ENCODE results near the gene MON2. TPM values are rescaled to one million over a fixed set of nuclear protein-coding genes. Genes with fewer than 3 reads are reported as not detected.
"Not testable (repeated sequence)": the region's sequence is repeated elsewhere in the genome, so short reads cannot be mapped to it uniquely, and the experiment has no call there.

The MON2 gene
- total RNA-seq, 1 experiment from 2014 or later, result 17.4 TPM

GRCh38 chr12:62542814-62543213 lies 76.2 kb downstream of the MON2 start:
- no peak for DNase-seq (ENCODE audit: low read depth in 1 of 2, low spot score in 2 of 2)
- Histone ChIP-seq H3K4me1 (replicated peaks) (no peaks in the 10 kb centered on the region), H3K9me3 (replicated peaks) (no peaks in the 10 kb centered on the region), H3K27ac (no peak overlapping the region), H3K27me3 (replicated peaks) (no peaks in the 10 kb centered on the region), H3K4me3 (no peak overlapping the region), H3K36me3 (peaks cover 36% of the 10 kb centered on the region)

DNA sequence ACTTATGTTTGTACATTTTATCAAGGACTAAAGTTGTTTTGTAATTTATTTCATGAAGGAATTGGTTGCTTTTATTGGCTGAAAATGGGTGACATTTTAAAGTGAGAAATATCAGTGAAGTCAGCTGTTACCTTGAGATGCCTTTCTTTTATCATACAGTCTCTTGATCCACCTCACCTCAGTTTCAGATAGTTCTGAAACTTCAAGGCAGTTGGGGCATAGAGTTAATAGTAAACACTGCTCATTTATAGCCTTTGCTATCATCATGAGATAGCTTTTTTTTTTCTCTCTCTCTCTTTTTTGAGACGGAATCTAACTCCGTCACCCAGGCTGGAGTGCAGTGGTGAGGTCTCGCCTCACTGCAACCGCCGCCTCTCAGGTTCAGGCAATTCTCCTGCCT lies 76.7 kb downstream of the MON2 start:
- Histone ChIP-seq H3K27ac (no peak overlapping the region), H3K4me1 (replicated peaks) (no peaks in the 10 kb centered on the region), H3K4me3 (no peak overlapping the region), H3K27me3 (replicated peaks) (no peaks in the 10 kb centered on the region), H3K36me3 (peaks cover 36% of the 10 kb centered on the region), H3K9me3 (replicated peaks) (no peaks in the 10 kb centered on the region)
- no peak for DNase-seq (ENCODE audit: low read depth in 1 of 2, low spot score in 2 of 2)

DNA sequence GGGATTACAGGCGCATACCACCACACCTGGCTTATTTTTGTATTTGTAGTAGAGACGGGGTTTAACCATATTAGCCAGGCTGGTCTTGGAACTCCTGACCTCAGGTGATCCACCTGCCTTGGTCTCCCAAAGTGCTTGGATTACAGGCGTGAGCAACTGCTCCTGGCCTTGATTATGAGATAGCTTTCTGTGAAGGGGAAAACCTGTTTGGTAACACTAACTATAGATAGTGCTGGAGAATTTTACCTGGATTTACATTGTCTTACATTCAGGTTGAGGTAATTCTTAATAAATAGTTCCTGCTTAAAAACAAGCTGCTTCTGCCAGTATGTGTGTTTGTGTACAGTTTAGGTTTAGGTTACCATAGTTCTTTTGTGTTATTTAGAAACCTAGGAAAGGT lies 77.1 kb downstream of the MON2 start:
- peaks cover 34% of the 10 kb centered on the region for H3K36me3 ChIP-seq
- no peaks in the 10 kb centered on the region for H3K9me3 ChIP-seq (replicated peaks)
- H3K4me3 ChIP-seq, result no peak overlapping the region
- H3K4me1 ChIP-seq (replicated peaks), result no peaks in the 10 kb centered on the region
- H3K27ac ChIP-seq, result no peak overlapping the region
- no peak for DNase-seq (ENCODE audit: low read depth in 1 of 2, low spot score in 2 of 2)
- H3K27me3 ChIP-seq (replicated peaks), result no peaks in the 10 kb centered on the region

GRCh38 chr12:62552906-62553556 lies 86.4 kb downstream of the MON2 start:
- H3K4me3 ChIP-seq, result no peak overlapping the region
- H3K4me1 ChIP-seq (replicated peaks), result no peaks in the 10 kb centered on the region
- peaks cover 40% of the 10 kb centered on the region for H3K36me3 ChIP-seq
- no peak overlapping the region for H3K27ac ChIP-seq
- no peaks in the 10 kb centered on the region for H3K27me3 ChIP-seq (replicated peaks)
- H3K9me3 ChIP-seq (replicated peaks), result no peaks in the 10 kb centered on the region
- DNase-seq (ENCODE audit: low read depth in 1 of 2, low spot score in 2 of 2), result no peak

- not testable (repeated sequence) for H3K27me3 ChIP-seq (replicated peaks); DNase-seq (ENCODE audit: low read depth in 1 of 2, low spot score in 2 of 2); H3K9me3 ChIP-seq (replicated peaks); H3K4me3 ChIP-seq; H3K27ac ChIP-seq; H3K4me1 ChIP-seq (replicated peaks)
- H3K36me3 ChIP-seq, result peaks cover 34% of the 10 kb centered on the region
These were observed 92.7 kb downstream of the MON2 start for GRCh38 chr12:62559366-62559765.

GRCh38 chr12:62562846-62563245 lies 96.2 kb downstream of the MON2 start:
- no peaks in the 10 kb centered on the region for H3K27me3 ChIP-seq (replicated peaks)
- no peak overlapping the region for H3K27ac ChIP-seq
- H3K4me3 ChIP-seq, result no peak overlapping the region
- no peak for DNase-seq (ENCODE audit: low read depth in 1 of 2, low spot score in 2 of 2)
- no peaks in the 10 kb centered on the region for H3K9me3 ChIP-seq (replicated peaks)
- no peaks in the 10 kb centered on the region for H3K4me1 ChIP-seq (replicated peaks)
- H3K36me3 ChIP-seq, result peaks cover 32% of the 10 kb centered on the region

DNA sequence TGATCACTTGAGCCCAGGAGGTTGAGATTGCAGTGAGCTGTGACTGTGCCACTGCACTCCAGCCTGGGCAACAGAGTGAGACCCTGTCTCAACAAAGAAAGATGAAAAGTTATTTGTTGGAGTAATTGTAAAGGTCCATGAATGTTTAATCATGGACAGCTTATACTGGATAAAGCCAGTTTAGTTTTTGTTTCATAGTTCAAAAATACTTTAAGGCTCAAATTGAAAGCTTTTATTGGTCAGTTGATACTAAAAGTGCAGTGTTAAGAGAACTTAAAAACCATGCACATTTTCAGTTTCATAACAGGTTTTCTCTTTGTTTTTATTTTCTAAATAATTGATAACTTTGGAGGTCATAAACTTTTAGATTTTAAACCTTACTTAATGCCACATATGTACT lies 108.4 kb downstream of the MON2 start:
- Histone ChIP-seq H3K36me3 (peaks cover 17% of the 10 kb centered on the region), H3K4me3 (no peak overlapping the region), H3K4me1 (replicated peaks) (no peaks in the 10 kb centered on the region), H3K9me3 (replicated peaks) (no peaks in the 10 kb centered on the region), H3K27me3 (replicated peaks) (no peaks in the 10 kb centered on the region), H3K27ac (no peak overlapping the region)
- DNase-seq (ENCODE audit: low read depth in 1 of 2, low spot score in 2 of 2), result no peak

DNA sequence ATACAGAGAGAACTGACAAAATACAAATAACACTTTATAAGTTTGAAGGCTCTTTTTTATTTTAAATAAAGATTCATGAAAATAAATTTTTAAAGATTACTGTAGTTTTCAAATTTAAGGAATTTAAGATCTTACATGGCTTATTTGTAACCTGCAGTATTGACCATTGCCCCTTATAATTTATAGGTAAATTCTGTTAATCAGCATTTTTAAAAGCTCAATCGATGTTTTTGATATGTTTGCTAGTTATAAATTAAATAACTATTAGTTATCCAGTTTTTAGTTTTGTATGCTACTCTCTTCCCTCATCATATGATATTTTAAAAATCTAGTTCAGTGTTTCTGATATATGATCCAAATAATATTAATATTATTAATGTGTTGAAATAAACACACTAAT lies 109.9 kb downstream of the MON2 start:
- Histone ChIP-seq H3K9me3 (replicated peaks) (no peaks in the 10 kb centered on the region), H3K4me3 (no peak overlapping the region)

DNA sequence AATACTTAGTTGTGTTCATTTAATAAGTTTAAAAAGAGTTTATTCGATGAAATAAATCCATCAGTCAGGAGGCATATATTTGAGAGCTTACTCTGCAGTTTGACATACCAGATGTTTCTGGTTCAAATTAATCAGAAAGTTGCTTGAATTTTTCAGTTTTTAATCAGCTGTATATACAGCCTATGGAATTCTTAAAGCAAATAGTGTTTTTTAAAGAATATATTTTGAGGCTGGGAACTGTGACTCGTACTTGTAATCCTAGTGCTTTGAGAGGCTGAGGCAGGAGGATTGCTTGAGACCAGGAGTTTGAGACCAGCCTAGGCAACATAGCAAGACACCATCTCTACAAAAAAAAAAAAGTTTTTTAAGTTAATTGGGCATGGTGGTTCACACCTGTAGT lies 112.1 kb downstream of the MON2 start:
- no peak overlapping the region for H3K27ac ChIP-seq
- no peaks in the 10 kb centered on the region for H3K9me3 ChIP-seq (replicated peaks)
- no peak for DNase-seq (ENCODE audit: low read depth in 1 of 2, low spot score in 2 of 2)
- no peaks in the 10 kb centered on the region for H3K4me1 ChIP-seq (replicated peaks)
- H3K27me3 ChIP-seq (replicated peaks), result no peaks in the 10 kb centered on the region
- no peak overlapping the region for H3K4me3 ChIP-seq
- peaks cover 7% of the 10 kb centered on the region for H3K36me3 ChIP-seq

More for the DNA sequence above, 109.9 kb downstream of the MON2 start:
- Histone ChIP-seq H3K27ac (no peak overlapping the region), H3K36me3 (peaks cover 9% of the 10 kb centered on the region), H3K27me3 (replicated peaks) (no peaks in the 10 kb centered on the region), H3K4me1 (replicated peaks) (no peaks in the 10 kb centered on the region)
- DNase-seq (ENCODE audit: low read depth in 1 of 2, low spot score in 2 of 2), result no peak

DNA sequence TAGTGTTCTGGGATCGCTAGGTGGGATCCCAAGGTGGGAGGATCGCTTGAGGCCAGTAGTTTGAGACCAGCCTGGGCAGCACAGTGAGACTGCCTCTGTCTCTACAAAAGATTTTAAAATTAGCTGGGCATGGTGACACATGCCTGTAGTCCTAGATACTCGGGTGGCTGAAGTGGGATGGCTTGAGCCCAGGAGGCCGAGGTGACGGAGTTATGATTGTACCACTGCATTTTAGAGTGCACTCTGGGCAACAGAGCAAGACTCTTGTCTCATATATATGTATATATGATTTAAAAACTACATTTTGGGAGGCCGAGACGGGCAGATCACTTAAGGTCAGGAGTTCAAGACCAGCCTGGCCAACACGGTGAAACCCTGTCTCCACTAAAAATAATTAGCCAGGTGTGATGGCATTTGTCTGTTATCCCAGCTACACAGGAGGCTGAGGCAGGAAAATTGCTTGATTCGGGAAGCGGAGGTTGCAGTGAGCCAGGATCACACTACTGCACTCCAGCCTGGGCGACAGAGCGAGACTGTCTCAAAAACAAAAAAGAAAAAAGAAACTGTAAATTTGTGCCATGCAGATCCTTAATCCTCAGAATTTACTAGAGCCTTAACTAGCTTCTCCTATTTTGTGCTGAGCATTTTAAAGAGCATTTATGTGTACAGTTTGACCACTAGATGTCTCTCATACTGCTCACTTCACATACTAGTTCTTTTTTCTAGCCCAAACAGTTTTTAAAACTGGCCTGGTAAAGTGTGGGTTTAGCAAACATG lies 114.8 kb downstream of the MON2 start:
- Histone ChIP-seq H3K9me3 (replicated peaks) (no peaks in the 10 kb centered on the region), H3K4me3 (no peak overlapping the region), H3K4me1 (replicated peaks) (no peaks in the 10 kb centered on the region), H3K36me3 (peaks cover 3% of the 10 kb centered on the region; the same call in 1 of the 2 replicates), H3K27ac (no peak overlapping the region), H3K27me3 (replicated peaks) (no peaks in the 10 kb centered on the region)
- DNase-seq (ENCODE audit: low read depth in 1 of 2, low spot score in 2 of 2), result peak in 1 of 2 experiments; percentile 41

- peaks cover 3% of the 10 kb centered on the region; the same call in 1 of the 2 replicates for H3K36me3 ChIP-seq
- no peaks in the 10 kb centered on the region for H3K4me1 ChIP-seq (replicated peaks)
- no peaks in the 10 kb centered on the region for H3K27me3 ChIP-seq (replicated peaks)
- H3K4me3 ChIP-seq, result no peak overlapping the region
- no peak for DNase-seq (ENCODE audit: low read depth in 1 of 2, low spot score in 2 of 2)
- no peaks in the 10 kb centered on the region for H3K9me3 ChIP-seq (replicated peaks)
- H3K27ac ChIP-seq, result no peak overlapping the region
These were observed 115.4 kb downstream of the MON2 start for GRCh38 chr12:62582065-62582366.

DNA sequence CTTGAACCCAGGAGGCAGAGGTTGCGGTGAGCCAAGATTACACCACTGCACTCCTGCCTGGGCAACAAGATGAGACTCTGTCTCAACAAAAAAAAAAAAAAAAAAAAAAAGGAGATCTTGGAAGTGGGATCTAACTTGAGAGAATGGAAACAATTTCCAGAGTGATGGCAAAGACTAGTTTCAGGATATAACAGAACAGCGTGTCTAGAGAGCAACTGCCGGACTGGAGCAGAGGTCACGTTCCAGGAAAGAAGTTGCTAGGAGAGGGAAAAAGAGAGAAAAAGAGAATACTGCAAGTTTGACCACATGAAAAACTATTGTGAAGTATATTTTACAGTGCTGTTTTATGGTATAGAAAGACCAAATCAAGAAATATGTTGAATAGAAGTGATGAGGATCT lies 118.0 kb downstream of the MON2 start:
- no peaks in the 10 kb centered on the region for H3K9me3 ChIP-seq (replicated peaks)
- H3K36me3 ChIP-seq, result peaks cover 3% of the 10 kb centered on the region; the same call in 1 of the 2 replicates
- H3K27me3 ChIP-seq (replicated peaks), result no peaks in the 10 kb centered on the region
- H3K27ac ChIP-seq, result no peak overlapping the region
- no peak overlapping the region for H3K4me3 ChIP-seq
- H3K4me1 ChIP-seq (replicated peaks), result peaks cover 15% of the 10 kb centered on the region
- no peak for DNase-seq (ENCODE audit: low read depth in 1 of 2, low spot score in 2 of 2)

- H3K36me3 ChIP-seq, result peaks cover 3% of the 10 kb centered on the region; the same call in 1 of the 2 replicates
- no peak overlapping the region for H3K27ac ChIP-seq
- no peak for DNase-seq (ENCODE audit: low read depth in 1 of 2, low spot score in 2 of 2)
- peaks cover 15% of the 10 kb centered on the region for H3K4me1 ChIP-seq (replicated peaks)
- H3K9me3 ChIP-seq (replicated peaks), result no peaks in the 10 kb centered on the region
- H3K27me3 ChIP-seq (replicated peaks), result no peaks in the 10 kb centered on the region
- H3K4me3 ChIP-seq, result no peak overlapping the region
These were observed 120.2 kb downstream of the MON2 start for GRCh38 chr12:62586850-62587249.

DNA sequence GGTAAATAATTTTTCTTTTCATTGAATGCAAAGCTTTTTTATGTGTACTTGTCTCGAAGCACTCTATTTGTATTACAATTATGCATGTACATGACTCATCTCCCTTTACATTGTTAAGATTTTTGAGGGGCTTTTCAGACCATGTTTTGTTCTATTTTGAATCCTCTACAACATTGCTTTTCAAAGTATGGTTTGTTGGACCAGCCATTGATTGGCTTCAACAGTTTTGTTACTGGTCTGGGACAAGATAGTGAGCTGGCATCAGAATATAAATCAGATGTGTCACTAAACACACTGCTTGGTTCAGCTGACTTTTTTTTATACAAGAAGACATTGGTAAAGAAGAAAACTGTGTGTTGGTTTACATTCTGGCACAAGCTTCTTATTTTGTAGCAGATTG lies 122.3 kb downstream of the MON2 start:
- H3K27ac ChIP-seq, result peak overlapping the region; percentile 32
- no peaks in the 10 kb centered on the region for H3K9me3 ChIP-seq (replicated peaks)
- H3K27me3 ChIP-seq (replicated peaks), result no peaks in the 10 kb centered on the region
- H3K4me1 ChIP-seq (replicated peaks), result peaks cover 15% of the 10 kb centered on the region
- peak in 1 of 2 experiments; percentile 75 for DNase-seq (ENCODE audit: low read depth in 1 of 2, low spot score in 2 of 2)
- 0 out of 2 replicates have a peak, but pooled peaks cover 5% of the 10 kb centered on the region for H3K36me3 ChIP-seq
- no peak overlapping the region for H3K4me3 ChIP-seq

Data from SJSA1 (cell line).